ENCODE data around the gene PDE8B. TPM values are rescaled to one million over a fixed set of nuclear protein-coding genes. Genes with fewer than 3 reads are reported as not detected.

PDE8B gene
- total RNA-seq, 1 experiment from 2014 or later = 0.86 TPM

GRCh38 chr5:77427998-77428397 lies 217.5 kb downstream of the PDE8B start:
- CTCF ChIA-PET = no interaction called here
- intact Hi-C loops (cut with micrococcal nuclease; ENCODE audit: unreplicated experiment) = loop anchor here (2.0 to 5.0 kb wide), 3 partner anchors 64 to 203 kb away; partner anchors contain the start of gene WDR41
- Mint-ChIP-seq H3K36me3 (ENCODE audit: insufficient read depth, unreplicated experiment) (peaks cover 9% of the 10 kb centered on the region), H3K4me3 (ENCODE audit: unreplicated experiment) (no peak overlapping the region), H3K4me1 (ENCODE audit: low read depth, unreplicated experiment) (peaks cover 24% of the 10 kb centered on the region), H3K27me3 (ENCODE audit: insufficient read depth, unreplicated experiment) (no peaks in the 10 kb centered on the region), H3K27ac (ENCODE audit: unreplicated experiment) (peak overlapping the region; percentile 61), H3K9me3 (ENCODE audit: unreplicated experiment) (no peaks in the 10 kb centered on the region)
- POLR2A ChIA-PET = no interaction called here
- BruUV-seq (replicated peaks) = no TSS peak
- Histone ChIP-seq H3K4me1 (peaks cover 50% of the 10 kb centered on the region), H3K27me3 (replicated peaks; ENCODE audit: control insufficient read depth, insufficient read depth, low read length) (no peaks in the 10 kb centered on the region), H3K36me3 (ENCODE audit: control insufficient read depth, insufficient read depth, low read length) (no peaks in the 10 kb centered on the region), H3K4me3 (ENCODE audit: low read depth, low read length) (no peak overlapping the region), H3K9me3 (no peaks in the 10 kb centered on the region)
- no peak for TF ChIP-seq CTCF (IDR thresholded peaks at IDR 0.05; ENCODE audit: insufficient read depth in 1 of 2, low read depth in 1 of 2, low read length in 1 of 2, severe bottlenecking in 1 of 2, unreplicated experiment in 1 of 2)
- DNase-seq = no peak

DNA sequence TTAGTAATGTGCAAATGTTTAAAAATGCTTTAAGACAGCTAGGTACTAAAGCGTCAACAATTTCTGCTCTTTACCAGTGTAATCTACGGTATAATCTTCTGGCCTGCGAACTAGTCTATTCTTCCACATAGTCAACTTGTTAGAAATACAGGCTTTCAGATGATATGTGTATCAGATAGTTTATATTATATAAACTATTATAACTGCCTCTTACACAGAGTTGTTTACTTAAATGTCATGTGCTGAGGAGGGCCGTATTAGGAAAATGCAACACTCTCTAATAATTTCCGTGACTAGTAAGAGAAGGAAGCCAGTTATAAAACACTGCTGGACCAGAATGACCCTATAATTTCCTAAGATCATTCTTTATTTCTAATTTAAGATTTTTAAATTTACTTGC lies 218.0 kb downstream of the PDE8B start:
- DNase-seq = no peak
- Histone ChIP-seq H3K36me3 (ENCODE audit: control insufficient read depth, insufficient read depth, low read length) (no peaks in the 10 kb centered on the region), H3K9me3 (no peaks in the 10 kb centered on the region), H3K27me3 (replicated peaks; ENCODE audit: control insufficient read depth, insufficient read depth, low read length) (no peaks in the 10 kb centered on the region), H3K4me3 (ENCODE audit: low read depth, low read length) (no peak overlapping the region), H3K4me1 (peaks cover 50% of the 10 kb centered on the region)
- no peaks in the 10 kb centered on the region for H3K9me3 Mint-ChIP-seq (ENCODE audit: unreplicated experiment)
- no peak for TF ChIP-seq CTCF (IDR thresholded peaks at IDR 0.05; ENCODE audit: insufficient read depth in 1 of 2, low read depth in 1 of 2, low read length in 1 of 2, severe bottlenecking in 1 of 2, unreplicated experiment in 1 of 2)
- H3K27ac Mint-ChIP-seq (ENCODE audit: unreplicated experiment) = no peak overlapping the region
- no peaks in the 10 kb centered on the region for H3K27me3 Mint-ChIP-seq (ENCODE audit: insufficient read depth, unreplicated experiment)
- no peak overlapping the region for H3K4me3 Mint-ChIP-seq (ENCODE audit: unreplicated experiment)
- POLR2A ChIA-PET = no interaction called here
- intact Hi-C loops (cut with micrococcal nuclease; ENCODE audit: unreplicated experiment) = loop anchor here (5.0 kb wide), 1 partner anchor 64 kb away; the partner anchor contains the start of gene WDR41
- CTCF ChIA-PET = no interaction called here
- H3K36me3 Mint-ChIP-seq (ENCODE audit: insufficient read depth, unreplicated experiment) = peaks cover 10% of the 10 kb centered on the region
- no TSS peak for BruUV-seq (replicated peaks)
- H3K4me1 Mint-ChIP-seq (ENCODE audit: low read depth, unreplicated experiment) = peaks cover 24% of the 10 kb centered on the region

DNA sequence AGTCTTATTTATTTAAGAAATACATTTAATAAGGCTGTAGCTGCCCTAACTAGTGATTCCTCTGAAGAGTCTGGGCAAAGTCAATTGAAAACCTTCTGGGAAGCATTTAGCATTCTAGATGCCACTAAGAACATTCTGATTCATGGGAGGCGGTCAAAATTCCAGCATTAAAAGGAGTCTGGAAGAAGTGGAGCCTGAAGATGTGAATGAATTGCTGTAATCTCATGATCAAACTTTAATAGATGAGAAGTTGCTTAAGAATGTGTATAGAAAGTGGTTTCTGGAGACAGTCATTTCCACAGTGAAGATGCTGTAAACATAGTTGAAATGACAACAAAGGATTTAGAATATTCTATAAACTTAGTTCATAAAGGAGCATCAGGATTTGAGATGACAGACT lies 220.2 kb downstream of the PDE8B start:
- DNase-seq = no peak
- no TSS peak for BruUV-seq (replicated peaks)
- Mint-ChIP-seq H3K9me3 (ENCODE audit: unreplicated experiment) (no peaks in the 10 kb centered on the region), H3K27ac (ENCODE audit: unreplicated experiment) (no peak overlapping the region), H3K27me3 (ENCODE audit: insufficient read depth, unreplicated experiment) (no peaks in the 10 kb centered on the region), H3K4me1 (ENCODE audit: low read depth, unreplicated experiment) (peaks cover 14% of the 10 kb centered on the region), H3K36me3 (ENCODE audit: insufficient read depth, unreplicated experiment) (peaks cover 20% of the 10 kb centered on the region), H3K4me3 (ENCODE audit: unreplicated experiment) (no peak overlapping the region)
- intact Hi-C loops (cut with micrococcal nuclease; ENCODE audit: unreplicated experiment) = no loop called here
- no peaks in the 10 kb centered on the region for H3K27me3 ChIP-seq (replicated peaks; ENCODE audit: control insufficient read depth, insufficient read depth, low read length)
- peaks cover 29% of the 10 kb centered on the region for H3K4me1 ChIP-seq
- TF ChIP-seq CTCF (IDR thresholded peaks at IDR 0.05; ENCODE audit: insufficient read depth in 1 of 2, low read depth in 1 of 2, low read length in 1 of 2, severe bottlenecking in 1 of 2, unreplicated experiment in 1 of 2) = no peak
- no peak overlapping the region for H3K4me3 ChIP-seq (ENCODE audit: low read depth, low read length)
- H3K36me3 ChIP-seq (ENCODE audit: control insufficient read depth, insufficient read depth, low read length) = no peaks in the 10 kb centered on the region; the same call in 1 of the 2 replicates
- CTCF ChIA-PET = no interaction called here
- POLR2A ChIA-PET = no interaction called here
- H3K9me3 ChIP-seq = no peaks in the 10 kb centered on the region

Measured in Caco-2 (cell line).